Caco-2 (cell line): ENCODE measurements around the gene PKHD1. TPM values are rescaled to one million over a fixed set of nuclear protein-coding genes. Genes with fewer than 3 reads are reported as not detected.

Source experiments
- BruUV-seq: library from RNA; stranded (reverse); fragments of 400-500 nt; replicated peaks from 2 replicates; lab custom pipeline; 2021; lab: Mats Ljungman, UMichigan
- CTCF ChIA-PET: fragments of 300-600 bp; sonication (Branson Sonifier 250); formaldehyde crosslinking; loops from one replicate; lab custom pipeline; 2022; ENCODE audit warnings: antibody characterized with exemption; lab: Charles Lee
- POLR2A ChIA-PET: fragments of 300-600 bp; sonication (Branson Sonifier 250); formaldehyde crosslinking; loops from one replicate; lab custom pipeline; 2022; ENCODE audit warnings: antibody characterized with exemption; lab: Charles Lee
- DNase-seq, 2 experiments: peaks; one replicate each; pipeline versions ENCODE4 v3.0.0 to v3.0.0-alpha.2; 2020 to 2022
- H3K27me3 ChIP-seq: replicated peaks from 2 replicates; pipeline ENCODE4 v1.6.0; 2011; ENCODE audit warnings: low read length; ENCODE audit not compliant: control insufficient read depth, insufficient read depth
- H3K36me3 ChIP-seq: 2 replicates; pipeline ENCODE4 v1.5.1; 2011; ENCODE audit warnings: low read length; ENCODE audit not compliant: control insufficient read depth, insufficient read depth
- H3K4me1 ChIP-seq: fragments of 250-450 bp; sonication (Bioruptor Pico); 2 replicates; pipeline ENCODE4 v1.5.1; 2020; ENCODE audit warnings: mild to moderate bottlenecking
- H3K4me3 ChIP-seq: 2 replicates; pipeline ENCODE4 v1.5.1; 2011; ENCODE audit warnings: low read depth, mild to moderate bottlenecking, control low read depth, low read length
- H3K9me3 ChIP-seq: fragments of 250-450 bp; sonication (Bioruptor Pico); 2 replicates; pipeline ENCODE4 v1.5.1; 2020; ENCODE audit warnings: mild to moderate bottlenecking, moderate library complexity
- H3K27ac Mint-ChIP-seq: one replicate; pipeline ENCODE4 v1.8.0; 2022; ENCODE audit warnings: mixed read lengths; ENCODE audit not compliant: unreplicated experiment
- H3K27me3 Mint-ChIP-seq: one replicate; pipeline ENCODE4 v1.8.0; 2022; ENCODE audit warnings: mixed read lengths; ENCODE audit not compliant: insufficient read depth, unreplicated experiment
- H3K36me3 Mint-ChIP-seq: one replicate; pipeline ENCODE4 v1.8.0; 2022; ENCODE audit warnings: mild to moderate bottlenecking, mixed read lengths; ENCODE audit not compliant: insufficient read depth, unreplicated experiment
- H3K4me1 Mint-ChIP-seq: one replicate; pipeline ENCODE4 v1.8.0; 2022; ENCODE audit warnings: low read depth, mixed read lengths; ENCODE audit not compliant: unreplicated experiment
- H3K4me3 Mint-ChIP-seq: one replicate; pipeline ENCODE4 v1.8.0; 2022; ENCODE audit warnings: mild to moderate bottlenecking, moderate library complexity, mixed read lengths; ENCODE audit not compliant: unreplicated experiment
- H3K9me3 Mint-ChIP-seq: one replicate; pipeline ENCODE4 v1.8.0; 2022; ENCODE audit warnings: mixed read lengths; ENCODE audit not compliant: unreplicated experiment
- intact Hi-C: fragments of 100-400 bp; cut with micrococcal nuclease; formaldehyde crosslinking; loops from one replicate; pipeline ENCODE4 v1.10.0; 2022; ENCODE audit not compliant: unreplicated experiment
- total RNA-seq: library from RNA; stranded (reverse); gene quantifications from 2 replicates; pipeline ENCODE4 v1.2.3, GENCODE V29; 2022
- TF ChIP-seq, protein P1 (sequence below), 2 experiments: fragments of 200-600 bp in 1 of 2; IDR thresholded peaks; 1 replicate in 1 of 2; 2 replicates in 1 of 2; pipeline versions ENCODE4 v1.5.1 to v1.8.0; 2011 to 2022; ENCODE audit warnings: antibody characterized with exemption in 1 of 2, control low read depth in 1 of 2, inconsistent platforms in 1 of 2, low read depth in 1 of 2, low read length in 1 of 2, mild to moderate bottlenecking in 1 of 2, moderate library complexity in 1 of 2; ENCODE audit not compliant: insufficient read depth in 1 of 2, severe bottlenecking in 1 of 2, unreplicated experiment in 1 of 2

Gene PKHD1
- total RNA-seq, 1 experiment from 2014 or later: 3.3 TPM

DNA sequence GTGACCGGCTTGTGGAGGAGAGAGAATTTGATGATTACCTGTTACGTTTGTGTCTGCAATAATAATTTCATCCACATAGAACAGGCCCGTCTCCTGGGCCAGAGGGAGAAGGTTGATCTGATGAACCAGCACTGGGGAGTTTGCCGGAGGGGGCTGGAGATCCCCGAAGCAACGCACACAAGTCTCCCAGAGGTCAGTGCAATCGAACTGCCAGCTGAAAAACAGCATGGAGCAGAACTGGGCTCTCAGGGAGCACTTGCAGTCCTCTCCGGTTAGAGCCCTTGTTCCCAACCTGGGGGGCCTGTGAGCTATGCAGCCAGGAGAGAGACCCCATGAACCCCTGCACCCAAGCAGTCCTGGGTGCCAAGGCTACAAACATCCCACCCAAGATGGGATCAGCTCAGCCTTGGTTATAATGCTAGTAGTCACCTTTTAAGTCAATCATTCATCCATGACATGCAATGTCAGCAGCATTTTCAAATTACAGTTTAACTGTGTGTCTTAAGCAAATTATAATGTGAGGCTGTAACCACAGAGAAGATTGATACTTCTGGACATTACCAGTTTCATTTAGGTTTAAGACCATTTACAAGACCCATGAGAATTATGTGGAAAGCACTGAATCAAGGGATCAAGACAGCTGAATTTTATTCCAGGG lies 34.2 kb downstream of the PKHD1 start:
- no peaks in the 10 kb centered on the region for H3K27me3 ChIP-seq

DNA sequence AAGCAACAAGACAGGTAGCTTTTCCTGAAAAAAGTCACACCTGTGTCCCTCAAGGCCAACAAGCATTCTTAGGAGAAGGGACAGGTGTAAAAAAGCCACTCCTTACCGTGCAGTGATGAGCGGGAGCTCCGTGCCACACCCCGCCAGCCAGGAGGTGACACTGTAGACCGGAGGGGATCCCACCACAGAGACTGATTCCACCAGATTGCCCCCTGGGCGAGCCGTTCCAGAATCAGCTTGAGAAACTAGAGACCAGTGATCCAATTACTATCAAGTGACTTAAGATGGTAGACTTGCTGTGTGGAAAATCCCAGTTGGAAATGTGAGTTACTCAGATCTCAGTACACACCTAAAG lies 37.4 kb downstream of the PKHD1 start:
- no peaks in the 10 kb centered on the region for H3K27me3 ChIP-seq
- Mint-ChIP-seq H3K27ac (no peak overlapping the region), H3K36me3 (peaks cover 4% of the 10 kb centered on the region), H3K27me3 (no peaks in the 10 kb centered on the region), H3K4me1 (no peaks in the 10 kb centered on the region), H3K9me3 (no peaks in the 10 kb centered on the region), H3K4me3 (no peak overlapping the region)
- POLR2A ChIA-PET: no interaction called here
- H3K4me1 ChIP-seq: no peaks in the 10 kb centered on the region
- H3K36me3 ChIP-seq: no peaks in the 10 kb centered on the region
- no peak for DNase-seq
- H3K9me3 ChIP-seq: no peaks in the 10 kb centered on the region
- TF ChIP-seq, protein P1, sequence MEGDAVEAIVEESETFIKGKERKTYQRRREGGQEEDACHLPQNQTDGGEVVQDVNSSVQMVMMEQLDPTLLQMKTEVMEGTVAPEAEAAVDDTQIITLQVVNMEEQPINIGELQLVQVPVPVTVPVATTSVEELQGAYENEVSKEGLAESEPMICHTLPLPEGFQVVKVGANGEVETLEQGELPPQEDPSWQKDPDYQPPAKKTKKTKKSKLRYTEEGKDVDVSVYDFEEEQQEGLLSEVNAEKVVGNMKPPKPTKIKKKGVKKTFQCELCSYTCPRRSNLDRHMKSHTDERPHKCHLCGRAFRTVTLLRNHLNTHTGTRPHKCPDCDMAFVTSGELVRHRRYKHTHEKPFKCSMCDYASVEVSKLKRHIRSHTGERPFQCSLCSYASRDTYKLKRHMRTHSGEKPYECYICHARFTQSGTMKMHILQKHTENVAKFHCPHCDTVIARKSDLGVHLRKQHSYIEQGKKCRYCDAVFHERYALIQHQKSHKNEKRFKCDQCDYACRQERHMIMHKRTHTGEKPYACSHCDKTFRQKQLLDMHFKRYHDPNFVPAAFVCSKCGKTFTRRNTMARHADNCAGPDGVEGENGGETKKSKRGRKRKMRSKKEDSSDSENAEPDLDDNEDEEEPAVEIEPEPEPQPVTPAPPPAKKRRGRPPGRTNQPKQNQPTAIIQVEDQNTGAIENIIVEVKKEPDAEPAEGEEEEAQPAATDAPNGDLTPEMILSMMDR (IDR thresholded peaks at IDR 0.05; ENCODE audit: insufficient read depth in 1 of 2, low read depth in 1 of 2, low read length in 1 of 2, severe bottlenecking in 1 of 2, unreplicated experiment in 1 of 2): no peak
- H3K4me3 ChIP-seq: no peak overlapping the region
- CTCF ChIA-PET: interaction anchor here (0.7 to 1.4 kb wide), 5 partner anchors 12 to 184 kb away, joined by 3 to 4 read pairs (median 4); no protein-coding TSS in a partner anchor
- BruUV-seq: no TSS peak
- intact Hi-C loops: no loop called here

More for the DNA sequence above, 34.2 kb downstream of the PKHD1 start:
- intact Hi-C loops: no loop called here
- Mint-ChIP-seq H3K36me3 (no peaks in the 10 kb centered on the region), H3K27ac (no peak overlapping the region), H3K4me1 (no peaks in the 10 kb centered on the region), H3K9me3 (no peaks in the 10 kb centered on the region), H3K4me3 (no peak overlapping the region), H3K27me3 (no peaks in the 10 kb centered on the region)
- TF ChIP-seq, protein P1 (IDR thresholded peaks at IDR 0.05; ENCODE audit: insufficient read depth in 1 of 2, low read depth in 1 of 2, low read length in 1 of 2, severe bottlenecking in 1 of 2, unreplicated experiment in 1 of 2): no peak
- H3K36me3 ChIP-seq: no peaks in the 10 kb centered on the region
- no peak overlapping the region for H3K4me3 ChIP-seq
- H3K9me3 ChIP-seq: no peaks in the 10 kb centered on the region
- ChIA-PET POLR2A (no interaction called here), CTCF (no interaction called here)
- no TSS peak for BruUV-seq
- DNase-seq: no peak
- H3K4me1 ChIP-seq: no peaks in the 10 kb centered on the region

DNA sequence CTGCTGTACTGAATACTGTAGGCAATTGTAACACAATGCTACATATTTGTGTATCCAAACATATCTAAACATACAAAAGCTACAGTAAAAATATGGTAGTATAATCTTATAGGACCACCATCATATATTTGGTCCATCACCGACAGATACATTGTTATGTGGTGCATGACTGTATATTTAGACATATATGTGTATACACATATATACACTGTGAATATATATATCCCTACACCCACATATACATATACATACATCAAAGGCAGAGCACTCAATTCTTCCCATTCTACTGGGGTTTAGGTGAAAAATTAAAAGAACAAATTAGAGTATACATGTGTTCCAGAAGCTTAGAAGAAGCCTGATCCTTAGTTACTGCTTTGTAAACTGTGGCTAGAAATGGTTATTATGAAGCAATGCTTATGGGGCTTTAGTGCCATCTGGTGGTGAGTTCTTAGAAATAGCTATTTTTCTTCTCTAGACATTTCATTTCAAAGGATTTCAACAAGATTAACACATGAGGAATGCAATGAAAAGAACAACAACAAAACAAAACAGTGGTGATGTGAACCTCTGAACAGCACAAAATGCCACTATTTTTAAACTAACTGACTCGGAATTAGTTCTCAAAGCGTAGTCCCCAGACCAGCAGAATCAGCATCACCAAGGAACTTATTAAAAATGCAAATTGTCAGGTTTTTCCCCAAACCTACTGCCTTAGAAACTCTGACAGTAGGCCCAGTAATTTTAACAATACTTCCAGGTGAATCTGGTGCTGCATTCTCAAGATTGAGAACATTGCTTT lies 38.0 kb downstream of the PKHD1 start:
- Mint-ChIP-seq H3K4me3 (no peak overlapping the region), H3K9me3 (no peaks in the 10 kb centered on the region), H3K4me1 (no peaks in the 10 kb centered on the region), H3K36me3 (peaks cover 4% of the 10 kb centered on the region), H3K27ac (no peak overlapping the region), H3K27me3 (no peaks in the 10 kb centered on the region)
- Histone ChIP-seq H3K36me3 (no peaks in the 10 kb centered on the region), H3K4me3 (no peak overlapping the region), H3K9me3 (no peaks in the 10 kb centered on the region), H3K27me3 (no peaks in the 10 kb centered on the region), H3K4me1 (no peaks in the 10 kb centered on the region)
- TF ChIP-seq, protein P1 (IDR thresholded peaks at IDR 0.05; ENCODE audit: insufficient read depth in 1 of 2, low read depth in 1 of 2, low read length in 1 of 2, severe bottlenecking in 1 of 2, unreplicated experiment in 1 of 2): peak; percentile 50 to 59
- DNase-seq: peak in 1 of 2 experiments; percentile 38
- POLR2A ChIA-PET: no interaction called here
- intact Hi-C loops: loop anchor here (1.0 kb wide), 2 partner anchors 194 to 1233 kb away; no protein-coding TSS in a partner anchor
- CTCF ChIA-PET: interaction anchor here (0.7 to 1.4 kb wide), 5 partner anchors 12 to 185 kb away, joined by 3 to 4 read pairs (median 4); no protein-coding TSS in a partner anchor
- no TSS peak for BruUV-seq
